HUES64 (cell line): ENCODE measurements around the gene ZNF518A.

Source experiments
- H3K27ac ChIP-seq: 2 replicates; pipeline ENCODE4 v1.7.0; 2013; ENCODE audit warnings: low read depth, low read length, inconsistent platforms
- H3K27me3 ChIP-seq: 2 replicates; pipeline ENCODE4 v1.6.1; 2013; ENCODE audit warnings: mild to moderate bottlenecking, low read length; ENCODE audit not compliant: insufficient read depth
- H3K36me3 ChIP-seq: 2 replicates; pipeline ENCODE4 v1.6.1; 2013; ENCODE audit warnings: mild to moderate bottlenecking, low read length; ENCODE audit not compliant: insufficient read depth
- H3K4me1 ChIP-seq: 2 replicates; pipeline ENCODE4 v1.6.1; 2013; ENCODE audit warnings: mild to moderate bottlenecking, low read length, moderate library complexity; ENCODE audit not compliant: insufficient read depth
- H3K4me3 ChIP-seq: 2 replicates; pipeline ENCODE4 v1.5.1; 2013; ENCODE audit warnings: mild to moderate bottlenecking, low read length, moderate library complexity
- H3K9ac ChIP-seq: 2 replicates; pipeline ENCODE4 v1.6.1; 2013; ENCODE audit warnings: mild to moderate bottlenecking, low read depth, low read length
- H3K9me3 ChIP-seq: 2 replicates; pipeline ENCODE4 v1.6.1; 2013; ENCODE audit warnings: low read depth, low read length; ENCODE audit not compliant: insufficient read depth
- WGBS: fragments of 150-250, 120-280 bp; methylation state at CpG from one replicate; pipeline ENCODE4 v1.1.7; 2013; ENCODE audit warnings: missing lambda C conversion rate; 5-methylcytosine and 5-hydroxymethylcytosine counted together

ZNF518A gene

DNA sequence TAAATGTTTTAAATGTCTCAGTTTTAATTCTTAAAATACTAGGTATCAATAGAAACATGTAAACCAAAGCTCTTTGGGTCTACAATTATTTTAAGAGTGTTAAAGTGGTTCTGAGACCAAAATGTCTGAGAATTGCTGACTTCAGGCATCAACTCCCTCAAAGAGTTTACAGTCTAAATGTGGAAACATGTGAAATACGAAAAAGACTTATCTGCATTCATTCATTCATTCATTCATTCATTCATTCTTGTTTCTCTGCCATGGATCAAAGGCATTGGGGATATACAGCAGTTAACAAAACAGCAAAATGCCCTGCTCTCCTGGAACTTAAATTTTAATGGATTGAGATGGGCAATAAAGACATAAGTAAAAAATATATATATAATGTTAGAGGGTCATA is 71.4 kb downstream of the ZNF518A start:
- H3K9ac ChIP-seq = no peak overlapping the region
- no peak overlapping the region for H3K27ac ChIP-seq
- no peaks in the 10 kb centered on the region for H3K27me3 ChIP-seq
- H3K9me3 ChIP-seq = no peaks in the 10 kb centered on the region
- H3K36me3 ChIP-seq = no peaks in the 10 kb centered on the region
- H3K4me3 ChIP-seq = no peak overlapping the region
- H3K4me1 ChIP-seq = peaks cover 10% of the 10 kb centered on the region
- 67% methylated on average over 1 of the region's 1 CpG for WGBS

GRCh38 chr10:96205580-96205979 is 75.5 kb downstream of the ZNF518A start:
- 85% methylated on average over 1 of the region's 1 CpG for WGBS
- Histone ChIP-seq H3K4me1 (peaks cover 10% of the 10 kb centered on the region), H3K9me3 (no peaks in the 10 kb centered on the region), H3K27ac (no peak overlapping the region), H3K9ac (no peak overlapping the region), H3K36me3 (no peaks in the 10 kb centered on the region), H3K4me3 (no peak overlapping the region), H3K27me3 (no peaks in the 10 kb centered on the region)

GRCh38 chr10:96208271-96208670 is 78.2 kb downstream of the ZNF518A start:
- H3K9me3 ChIP-seq = no peaks in the 10 kb centered on the region
- no peaks in the 10 kb centered on the region for H3K27me3 ChIP-seq
- no peak overlapping the region for H3K4me3 ChIP-seq
- peaks cover 10% of the 10 kb centered on the region for H3K4me1 ChIP-seq
- no peak overlapping the region for H3K9ac ChIP-seq
- WGBS = 87% methylated on average over 2 of the region's 2 CpGs
- H3K27ac ChIP-seq = no peak overlapping the region
- H3K36me3 ChIP-seq = no peaks in the 10 kb centered on the region

DNA sequence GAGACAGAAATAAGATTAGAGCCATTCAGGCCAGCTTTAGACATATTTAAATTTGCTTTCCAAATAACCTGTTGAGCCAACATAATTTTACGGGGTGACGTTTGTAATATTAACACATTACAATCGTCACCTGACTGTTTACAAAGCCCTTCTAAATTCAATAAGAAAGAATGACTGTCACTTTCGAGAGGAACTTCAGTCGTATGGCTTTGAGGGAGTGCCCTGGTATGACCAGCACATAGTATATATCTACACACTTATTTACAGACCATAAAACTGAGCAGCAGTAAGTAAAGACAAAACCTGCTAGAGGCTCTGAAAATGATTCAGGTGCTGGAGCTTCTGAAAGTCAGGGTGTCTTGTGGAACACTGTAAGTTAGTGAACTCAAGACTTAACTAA is 78.8 kb downstream of the ZNF518A start:
- Histone ChIP-seq H3K4me3 (no peak overlapping the region), H3K27me3 (no peaks in the 10 kb centered on the region), H3K9me3 (no peaks in the 10 kb centered on the region), H3K9ac (no peak overlapping the region), H3K36me3 (no peaks in the 10 kb centered on the region), H3K4me1 (peaks cover 10% of the 10 kb centered on the region), H3K27ac (no peak overlapping the region)
- 98% methylated on average over 4 of the region's 5 CpGs for WGBS

- Histone ChIP-seq H3K27ac (no peak overlapping the region), H3K9ac (no peak overlapping the region), H3K36me3 (no peaks in the 10 kb centered on the region), H3K4me1 (no peaks in the 10 kb centered on the region), H3K4me3 (no peak overlapping the region), H3K9me3 (no peaks in the 10 kb centered on the region), H3K27me3 (no peaks in the 10 kb centered on the region)
These were observed 81.7 kb downstream of the ZNF518A start for GRCh38 chr10:96211764-96212163.

DNA sequence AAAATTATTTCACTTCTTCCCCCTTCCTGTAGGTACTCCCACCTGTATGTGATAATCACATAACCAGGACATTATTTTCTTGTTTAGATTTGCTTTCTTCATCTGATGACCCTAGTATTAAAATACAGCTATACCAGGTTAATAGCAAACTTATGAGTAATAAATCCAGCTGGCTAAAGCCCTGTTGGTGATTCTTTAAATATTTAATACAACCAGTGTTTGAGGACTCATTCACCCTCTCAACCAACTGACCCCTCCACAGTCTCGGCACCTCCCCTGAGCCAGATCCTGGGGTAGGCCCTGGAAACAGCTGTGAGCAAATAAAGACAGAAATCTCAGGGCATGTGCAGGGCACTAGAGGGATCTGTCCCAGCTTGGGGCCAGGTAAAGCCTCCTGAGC is 82.8 kb downstream of the ZNF518A start:
- 100% methylated on average over 1 of the region's 1 CpG for WGBS
- Histone ChIP-seq H3K36me3 (no peaks in the 10 kb centered on the region), H3K27me3 (no peaks in the 10 kb centered on the region), H3K9ac (no peak overlapping the region), H3K4me1 (no peaks in the 10 kb centered on the region), H3K4me3 (no peak overlapping the region), H3K9me3 (no peaks in the 10 kb centered on the region), H3K27ac (no peak overlapping the region)
